ENCODE measurements around the gene CREB1. TPM values are rescaled to one million over a fixed set of nuclear protein-coding genes. Genes with fewer than 3 reads are reported as not detected.

The CREB1 gene
- total RNA-seq, 1 donor from 2014 or later: 164 TPM

GRCh38 chr2:207546822-207547221 is 17.1 kb downstream of the CREB1 start:
- H3K4me1 ChIP-seq: no peaks in the 10 kb centered on the region
- H4K20me1 ChIP-seq (ENCODE audit: low read depth): peaks cover 84% of the 10 kb centered on the region
- H3K4me3 ChIP-seq: no peak overlapping the region
- Mint-ChIP-seq H3K27ac (no peak overlapping the region), H3K4me3 (no peak overlapping the region), H3K36me3 (peaks cover 43% of the 10 kb centered on the region), H3K4me1 (peaks cover 4% of the 10 kb centered on the region), H3K9me3 (peaks cover 20% of the 10 kb centered on the region), H3K27me3 (ENCODE audit: insufficient read depth, low read depth) (no peaks in the 10 kb centered on the region)
- peaks cover 100% of the 10 kb centered on the region for H3K79me2 ChIP-seq (ENCODE audit: low read depth)
- no peak overlapping the region for H2AFZ ChIP-seq (replicated peaks)
- no peaks in the 10 kb centered on the region for H3K9me3 ChIP-seq (ENCODE audit: low read depth)
- H3K4me2 ChIP-seq: no peak overlapping the region
- peaks cover 16% of the 10 kb centered on the region for H3F3A ChIP-seq (ENCODE audit: low read depth)
- DNase-seq (ENCODE audit: low spot score): no peak
- H3K9ac ChIP-seq: no peak overlapping the region
- peaks cover 9% of the 10 kb centered on the region for H3K36me3 ChIP-seq
- H3K27me3 ChIP-seq: no peaks in the 10 kb centered on the region
- H3K27ac ChIP-seq: no peak overlapping the region
- no peak for TF ChIP-seq CTCF (IDR thresholded peaks at IDR 0.05)

GRCh38 chr2:207549145-207549544 is 19.4 kb downstream of the CREB1 start:
- peaks cover 83% of the 10 kb centered on the region for H4K20me1 ChIP-seq (ENCODE audit: low read depth)
- H3K27me3 ChIP-seq: no peaks in the 10 kb centered on the region
- H3K79me2 ChIP-seq (ENCODE audit: low read depth): peaks cover 100% of the 10 kb centered on the region
- peaks cover 30% of the 10 kb centered on the region for H3K36me3 Mint-ChIP-seq
- no peak for TF ChIP-seq EZH2 (IDR thresholded peaks at IDR 0.05)
- TF ChIP-seq CTCF (IDR thresholded peaks at IDR 0.05): no peak
- TF ChIP-seq EZH2phosphoT487 (IDR thresholded peaks at IDR 0.05): no peak
- no peak overlapping the region for H3K4me3 ChIP-seq
- no peaks in the 10 kb centered on the region for H3K9me3 ChIP-seq (ENCODE audit: low read depth)
- H3K9me3 Mint-ChIP-seq: peaks cover 14% of the 10 kb centered on the region
- DNase-seq (ENCODE audit: low spot score): no peak
- peaks cover 16% of the 10 kb centered on the region for H3F3A ChIP-seq (ENCODE audit: low read depth)
- no peaks in the 10 kb centered on the region for H3K27me3 Mint-ChIP-seq (ENCODE audit: insufficient read depth, low read depth)
- no peaks in the 10 kb centered on the region for H3K4me1 ChIP-seq
- H2AFZ ChIP-seq (replicated peaks): no peak overlapping the region
- no peak overlapping the region for H3K9ac ChIP-seq
- no peak overlapping the region for H3K27ac Mint-ChIP-seq
- no peak overlapping the region for H3K4me2 ChIP-seq
- H3K36me3 ChIP-seq: no peaks in the 10 kb centered on the region
- peaks cover 4% of the 10 kb centered on the region for H3K4me1 Mint-ChIP-seq
- peak overlapping the region; percentile 70 for H3K27ac ChIP-seq
- H3K4me3 Mint-ChIP-seq: no peak overlapping the region

- Histone ChIP-seq H3K79me2 (ENCODE audit: low read depth) (peaks cover 67% of the 10 kb centered on the region), H4K20me1 (ENCODE audit: low read depth) (peaks cover 41% of the 10 kb centered on the region), H2AFZ (replicated peaks) (no peak overlapping the region), H3K27ac (no peak overlapping the region), H3K4me2 (no peak overlapping the region), H3F3A (ENCODE audit: low read depth) (peaks cover 15% of the 10 kb centered on the region), H3K36me3 (peaks cover 17% of the 10 kb centered on the region), H3K4me1 (no peaks in the 10 kb centered on the region), H3K4me3 (no peak overlapping the region), H3K9me3 (ENCODE audit: low read depth) (no peaks in the 10 kb centered on the region), H3K9ac (no peak overlapping the region), H3K27me3 (no peaks in the 10 kb centered on the region)
- Mint-ChIP-seq H3K36me3 (peaks cover 39% of the 10 kb centered on the region), H3K27me3 (ENCODE audit: insufficient read depth, low read depth) (peaks cover 2% of the 10 kb centered on the region), H3K9me3 (no peaks in the 10 kb centered on the region), H3K4me1 (no peaks in the 10 kb centered on the region), H3K27ac (no peak overlapping the region), H3K4me3 (no peak overlapping the region)
- DNase-seq (ENCODE audit: low spot score): no peak
- TF ChIP-seq EZH2phosphoT487 (IDR thresholded peaks at IDR 0.05) (no peak), EZH2 (IDR thresholded peaks at IDR 0.05) (no peak), CTCF (IDR thresholded peaks at IDR 0.05) (no peak)
Measured at GRCh38 chr2:207558079-207558491, 28.3 kb downstream of the CREB1 start.

Measured in neural progenitor cell (in vitro differentiated cells).